Measurements from ENCODE around the gene TPM3. TPM values are rescaled to one million over a fixed set of nuclear protein-coding genes. Genes with fewer than 3 reads are reported as not detected.

TPM3 gene
- total and polyA plus RNA-seq, 2 of the 8 experiments (the other 6 are each of a cell fraction or from before 2014, with no cell fraction given) = 278 to 572 TPM

DNA sequence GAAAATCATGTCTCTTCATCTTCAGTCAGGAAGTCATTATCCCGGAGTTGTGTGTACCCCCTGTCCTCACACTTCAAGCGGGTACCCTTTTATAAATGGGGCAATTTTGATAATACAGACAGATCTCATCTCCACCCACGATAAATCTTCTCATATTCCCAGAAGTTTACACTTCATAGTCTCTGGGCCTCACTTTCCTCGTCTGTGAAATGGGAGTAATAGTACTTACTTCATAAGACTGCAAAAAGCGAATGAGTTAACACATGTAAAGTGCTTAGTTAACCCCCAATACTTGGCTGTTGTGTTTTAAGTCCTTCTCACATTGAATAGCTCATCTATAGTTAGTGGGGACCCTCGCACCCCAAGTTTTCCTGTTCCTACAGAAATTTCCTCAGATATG, 37.8 kb downstream of the TPM3 start:
- no peak overlapping the region for H2AK5ac ChIP-seq (ENCODE audit: low read depth, low read length)
- CTCF ChIA-PET (ENCODE audit: partially characterized antibody) = interaction anchor here (1.6 kb wide), 1 partner anchor 9 kb away, joined by 3 read pairs; no protein-coding TSS in a partner anchor
- no peak overlapping the region for H2AFZ ChIP-seq (ENCODE audit: low read length)
- no peak for FAIRE-seq
- no peak overlapping the region for H4K91ac ChIP-seq (replicated peaks; ENCODE audit: insufficient read length, low read length)
- no peak overlapping the region for H3K18ac ChIP-seq (ENCODE audit: extremely low read depth, low read length)
- WGBS, 2 experiments (ENCODE audit: extremely low coverage in 1 of 2, insufficient coverage in 1 of 2, insufficient read length in 1 of 2, insufficient replicate concordance in 2 of 2, low coverage in 1 of 2, low lambda C conversion rate in 2 of 2, missing lambda C conversion rate in 1 of 2) = 89% methylated on average over 6 of the region's 6 CpGs; no CpG with 5 or more reads in 1 of the 2 experiments
- H3K14ac ChIP-seq (ENCODE audit: insufficient read length) = no peak overlapping the region
- H3K9me3 ChIP-seq (ENCODE audit: insufficient read depth in 2 of 2, low read depth in 1 of 2, low read length in 1 of 2) = no peaks in the 10 kb centered on the region
- no peaks in the 10 kb centered on the region for H3K79me1 ChIP-seq (ENCODE audit: low read depth, low read length)
- POLR2A ChIA-PET (ENCODE audit: partially characterized antibody) = interaction anchor here (0.7 to 5.5 kb wide), 7 partner anchors 14 to 163 kb away, joined by 3 to 35 read pairs (median 6); partner anchors contain the start of gene RPS27
- no peak overlapping the region for H3K9ac ChIP-seq (replicated peaks in 1 of 4; ENCODE audit: extremely low read depth in 1 of 4, low read depth in 3 of 4, low read length in 3 of 4)
- no peak overlapping the region for H2BK20ac ChIP-seq (ENCODE audit: low read length)
- H3K4me3 ChIP-seq (ENCODE audit: extremely low read depth in 1 of 4, insufficient read depth in 2 of 4, low read depth in 3 of 4, low read length in 4 of 4) = no peak overlapping the region
- H3K27me3 ChIP-seq (replicated peaks in 1 of 4; ENCODE audit: control insufficient read depth in 3 of 4, extremely low read depth in 1 of 4, insufficient read depth in 3 of 4, low read length in 3 of 4) = no peaks in the 10 kb centered on the region
- no peak overlapping the region; the same call in 1 of the 2 replicates for H3K27ac ChIP-seq (ENCODE audit: low read depth, low read length)
- peaks cover 0 to 5% of the 10 kb centered on the region in 2 experiments for H4K20me1 ChIP-seq (replicated peaks in 1 of 2; ENCODE audit: control insufficient read depth in 1 of 2, insufficient read depth in 2 of 2, low read length in 2 of 2)
- H3K23me2 ChIP-seq (ENCODE audit: low read depth, low read length) = no peaks in the 10 kb centered on the region; the same call in 1 of the 2 replicates
- H2BK5ac ChIP-seq (ENCODE audit: low read depth, low read length) = no peak overlapping the region
- H3K4me2 ChIP-seq (ENCODE audit: insufficient read depth in 1 of 2, low read depth in 2 of 2, low read length in 2 of 2) = no peak overlapping the region
- H3K4ac ChIP-seq (replicated peaks; ENCODE audit: insufficient read length, low read depth, low read length) = no peak overlapping the region
- H3K36me3 ChIP-seq (ENCODE audit: control insufficient read depth in 2 of 4, insufficient read depth in 4 of 4, low read length in 3 of 4) = peaks cover 3 to 38% (median 19%) of the 10 kb centered on the region in 4 experiments; a peak in 6 of 8 replicates
- DNase-seq (ENCODE audit: low read depth in 1 of 2, low spot score in 2 of 2) = no peak
- H2BK15ac ChIP-seq (ENCODE audit: low read length) = no peak overlapping the region
- no peak for TF ChIP-seq CHD1 (IDR thresholded peaks at IDR 0.05; ENCODE audit: low read depth, low read length)
- 0 out of 2 replicates have a peak, but pooled peaks have one; percentile 27 for TF ChIP-seq KDM1A (IDR thresholded peaks at IDR 0.05; ENCODE audit: borderline replicate concordance, low read length)
- TF ChIP-seq, protein P1, sequence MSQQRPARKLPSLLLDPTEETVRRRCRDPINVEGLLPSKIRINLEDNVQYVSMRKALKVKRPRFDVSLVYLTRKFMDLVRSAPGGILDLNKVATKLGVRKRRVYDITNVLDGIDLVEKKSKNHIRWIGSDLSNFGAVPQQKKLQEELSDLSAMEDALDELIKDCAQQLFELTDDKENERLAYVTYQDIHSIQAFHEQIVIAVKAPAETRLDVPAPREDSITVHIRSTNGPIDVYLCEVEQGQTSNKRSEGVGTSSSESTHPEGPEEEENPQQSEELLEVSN (IDR thresholded peaks at IDR 0.05) = no peak
- H3K79me2 ChIP-seq (ENCODE audit: control insufficient read depth in 1 of 2, insufficient read depth in 2 of 2, low read length in 2 of 2) = no peaks in the 10 kb centered on the region
- no peak overlapping the region for H3K56ac ChIP-seq (replicated peaks; ENCODE audit: insufficient read length, low read depth, low read length)
- H4K8ac ChIP-seq (ENCODE audit: extremely low read depth, insufficient read depth, low read length) = no peak overlapping the region
- no peak overlapping the region for H4K5ac ChIP-seq (ENCODE audit: insufficient read length, low read depth, low read length)
- no peak overlapping the region for H3K23ac ChIP-seq (ENCODE audit: insufficient read length)
- H3K4me1 ChIP-seq (replicated peaks in 1 of 4; ENCODE audit: control insufficient read depth in 3 of 4, insufficient read depth in 4 of 4, low read length in 3 of 4) = peaks cover 0 to 3% (median 0%) of the 10 kb centered on the region in 4 experiments; a peak in 1 of 7 replicates
- H2BK12ac ChIP-seq (ENCODE audit: low read depth, low read length) = no peak overlapping the region
- H2BK120ac ChIP-seq (replicated peaks; ENCODE audit: low read depth, low read length) = no peak overlapping the region
